Body of pancreas (tissue), 4 donors: ENCODE data around the gene SIM2. TPM values are rescaled to one million over a fixed set of nuclear protein-coding genes. Genes with fewer than 3 reads are reported as not detected.

Experiments
- ATAC-seq: fragments of 150-250 bp; one replicate; pipeline ENCODE4 v1.9.1; 2016
- DNase-seq, 4 donors: peaks; one replicate each; pipeline ENCODE4 v3.0.0-alpha.2; 2019
- H3K27ac ChIP-seq, 4 donors: fragments of 200-600 bp; sonication (generic); 1 replicate in 3 of 4; 2 replicates in 1 of 4; pipeline versions ENCODE4 v1.5.1 to v1.6.1; 2016 to 2019; ENCODE audit warnings: mild to moderate bottlenecking in 1 of 4, mixed read lengths in 1 of 4, moderate library complexity in 1 of 4
- H3K27me3 ChIP-seq, 2 donors: fragments of 200-600 bp; sonication (generic); one replicate each; pipeline ENCODE4 v1.6.0; 2016; ENCODE audit warnings: mild to moderate bottlenecking in 1 of 2
- H3K36me3 ChIP-seq, 2 donors: fragments of 200-600 bp; sonication (generic); replicated peaks in 1 of 2; 2 replicates each; pipeline ENCODE4 v1.5.1; 2016; ENCODE audit warnings: low read depth in 2 of 2; ENCODE audit not compliant: insufficient read depth in 1 of 2
- H3K4me1 ChIP-seq: fragments of 200-600 bp; sonication (generic); one replicate; pipeline ENCODE4 v1.6.0; 2016
- H3K4me3 ChIP-seq, 2 donors: fragments of 200-600 bp; sonication (generic); 1 replicate in 1 of 2; 2 replicates in 1 of 2; pipeline ENCODE4 v1.5.1; 2016 to 2019
- H3K9me3 ChIP-seq, 3 donors: fragments of 200-600 bp; sonication (generic); 1 replicate in 2 of 3; 2 replicates in 1 of 3; pipeline ENCODE4 v1.5.1; 2016
- CTCF ChIP-seq, 7 experiments: fragments of 450-650 bp in 4 of 7; fragments of 200-600 bp in 3 of 7; sonication (generic) in 3 of 7; IDR thresholded peaks; one replicate each; pipeline ENCODE4 v1.5.1; 2016 to 2019; ENCODE audit warnings: antibody characterized with exemption in 7 of 7
- POLR2A ChIP-seq, 3 donors: fragments of 450-650 bp; IDR thresholded peaks; one replicate each; pipeline ENCODE4 v1.6.1; 2016; ENCODE audit warnings: antibody characterized with exemption in 3 of 3, mild to moderate bottlenecking in 2 of 3
- WGBS, 2 donors: methylation state at CpG; one replicate each; pipeline ENCODE4 v1.1.5; 2017; 5-methylcytosine and 5-hydroxymethylcytosine counted together
- intact Hi-C: fragments of 100-400 bp; cut with DNase I; formaldehyde crosslinking; loops from one replicate; pipeline ENCODE4 v1.15.1; 2023
- total RNA-seq, 2 donors: library from RNA; depleted of rRNA; stranded (reverse); fragments of >200 nt; gene quantifications; one replicate each; pipeline ENCODE4 v1.1.0, GENCODE V29; 2016

SIM2 gene
- total RNA-seq, 2 donors from 2014 or later: 0.26 TPM; not detected in 1

GRCh38 chr21:36759348-36760083 lies 60.6 kb downstream of the SIM2 start:
- Histone ChIP-seq H3K27me3 (no peaks in the 10 kb centered on the region), H3K36me3 (no peaks in the 10 kb centered on the region), H3K4me3 (no peak overlapping the region), H3K4me1 (peaks cover 9% of the 10 kb centered on the region), H3K9me3 (no peaks in the 10 kb centered on the region), H3K27ac (no peak overlapping the region)
- ATAC-seq: no peak
- TF ChIP-seq POLR2A (IDR thresholded peaks at IDR 0.05) (no peak), CTCF (IDR thresholded peaks at IDR 0.05) (no peak)
- 79 to 83% methylated on average over 12 of the region's 12 CpGs for WGBS, 2 donors
- no peak for DNase-seq
- intact Hi-C loops: loop anchor here (10.0 kb wide), 2 partner anchors 95 to 165 kb away; no protein-coding TSS in a partner anchor

- WGBS, 2 donors: 42 to 47% methylated on average over 11 of the region's 11 CpGs
- intact Hi-C loops: no loop called here
- ATAC-seq (peak; percentile 48), DNase-seq (peak; percentile 37 to 80 (median 40))
- Histone ChIP-seq H3K27me3 (no peaks in the 10 kb centered on the region), H3K4me3 (no peak overlapping the region), H3K4me1 (peaks cover 9% of the 10 kb centered on the region), H3K9me3 (no peaks in the 10 kb centered on the region), H3K27ac (no peak overlapping the region), H3K36me3 (no peaks in the 10 kb centered on the region)
- TF ChIP-seq POLR2A (IDR thresholded peaks at IDR 0.05) (no peak), CTCF (IDR thresholded peaks at IDR 0.05) (no peak)
Measured at GRCh38 chr21:36761685-36762084, 62.8 kb downstream of the SIM2 start.

- Histone ChIP-seq H3K4me1 (peaks cover 9% of the 10 kb centered on the region), H3K27me3 (no peaks in the 10 kb centered on the region), H3K36me3 (no peaks in the 10 kb centered on the region), H3K4me3 (no peak overlapping the region), H3K27ac (no peak overlapping the region), H3K9me3 (no peaks in the 10 kb centered on the region)
- DNase-seq (no peak), ATAC-seq (no peak)
- WGBS, 2 donors: 90 to 93% methylated on average over 9 of the region's 9 CpGs
- intact Hi-C loops: no loop called here
- TF ChIP-seq CTCF (IDR thresholded peaks at IDR 0.05): no peak
- no peak for TF ChIP-seq POLR2A (IDR thresholded peaks at IDR 0.05)
Measured at GRCh38 chr21:36762642-36763041, 63.7 kb downstream of the SIM2 start.

- TF ChIP-seq CTCF (IDR thresholded peaks at IDR 0.05): no peak
- no peak for TF ChIP-seq POLR2A (IDR thresholded peaks at IDR 0.05)
- no peak overlapping the region for H3K27ac ChIP-seq
- WGBS, 2 donors: 80 to 94% methylated on average over 6 of the region's 6 CpGs
- H3K4me3 ChIP-seq: no peak overlapping the region
- intact Hi-C loops: no loop called here
- peaks cover 9% of the 10 kb centered on the region for H3K4me1 ChIP-seq
- DNase-seq: no peak
- no peaks in the 10 kb centered on the region for H3K27me3 ChIP-seq
- H3K36me3 ChIP-seq: no peaks in the 10 kb centered on the region
- H3K9me3 ChIP-seq: no peaks in the 10 kb centered on the region
- ATAC-seq: no peak
Measured at GRCh38 chr21:36763305-36763704, 64.4 kb downstream of the SIM2 start.

GRCh38 chr21:36765229-36765628 lies 66.3 kb downstream of the SIM2 start:
- H3K9me3 ChIP-seq: no peaks in the 10 kb centered on the region
- no peak overlapping the region for H3K4me3 ChIP-seq
- H3K4me1 ChIP-seq: peaks cover 24% of the 10 kb centered on the region
- intact Hi-C loops: no loop called here
- ATAC-seq: no peak
- H3K27ac ChIP-seq: no peak overlapping the region
- no peaks in the 10 kb centered on the region for H3K27me3 ChIP-seq
- WGBS, 2 donors: 79 to 95% methylated on average over 4 of the region's 4 CpGs
- H3K36me3 ChIP-seq: no peaks in the 10 kb centered on the region
- TF ChIP-seq POLR2A (IDR thresholded peaks at IDR 0.05) (no peak), CTCF (IDR thresholded peaks at IDR 0.05) (no peak)
- DNase-seq: no peak
